Activated CD4-positive, alpha-beta T cell treated with anti-CD3 and anti-CD28 coated beads for 36 hours (primary cell): ENCODE measurements around the gene DHCR24. TPM values are rescaled to one million over a fixed set of nuclear protein-coding genes. Genes with fewer than 3 reads are reported as not detected.

Experiments used
- ATAC-seq: fragments of 200-7000 bp; cut with Tn5 transposase; one replicate; pipeline ENCODE4 v1.10.0; 2021; ENCODE audit warnings: mild to moderate bottlenecking, moderate library complexity
- CTCF ChIA-PET: fragments of 350-600 bp; sonication (Branson Sonifier 250); formaldehyde crosslinking; loops from one replicate; lab custom pipeline; 2021; ENCODE audit warnings: antibody characterized with exemption; lab: Charles Lee
- POLR2A ChIA-PET: fragments of 350-600 bp; sonication (Branson Sonifier 250); formaldehyde crosslinking; loops from one replicate; lab custom pipeline; 2021; ENCODE audit warnings: antibody characterized with exemption, inconsistent platforms; lab: Charles Lee
- DNase-seq: peaks from one replicate; pipeline ENCODE4 v3.0.0-alpha.2; 2020
- H3K27ac Mint-ChIP-seq: one replicate; pipeline ENCODE4 v1.8.0; 2021; ENCODE audit warnings: mixed read lengths
- H3K27me3 Mint-ChIP-seq: one replicate; pipeline ENCODE4 v1.8.0; 2021; ENCODE audit warnings: mixed read lengths
- H3K36me3 Mint-ChIP-seq: one replicate; pipeline ENCODE4 v1.8.0; 2021; ENCODE audit warnings: low read depth, mixed read lengths
- H3K4me1 Mint-ChIP-seq: one replicate; pipeline ENCODE4 v1.8.0; 2021; ENCODE audit warnings: mixed read lengths
- H3K4me3 Mint-ChIP-seq: one replicate; pipeline ENCODE4 v1.8.0; 2021; ENCODE audit warnings: mild to moderate bottlenecking, moderate library complexity, mixed read lengths
- H3K9me3 Mint-ChIP-seq: one replicate; pipeline ENCODE4 v1.8.0; 2021; ENCODE audit warnings: low read depth, mixed read lengths
- intact Hi-C, 2 experiments: fragments of 100-400 bp; cut with DNase I in 1 of 2; cut with micrococcal nuclease in 1 of 2; formaldehyde crosslinking; loops; one replicate each; pipeline versions ENCODE4 v1.14.2 to v1.15.1; 2022 to 2024; cut with DNase I, micrococcal nuclease
- total RNA-seq, 2 experiments: library from RNA; stranded (reverse); gene quantifications; one replicate each; pipeline ENCODE4 v1.2.3, GENCODE V29; 2021

Gene DHCR24
- total RNA-seq, 2 experiments from 2014 or later, result 78.4 to 80.6 TPM

- peak; percentile 72 for DNase-seq
- Mint-ChIP-seq H3K27me3 (no peaks in the 10 kb centered on the region), H3K9me3 (no peaks in the 10 kb centered on the region), H3K36me3 (no peaks in the 10 kb centered on the region), H3K4me3 (no peak overlapping the region), H3K27ac (no peak overlapping the region), H3K4me1 (peaks cover 30% of the 10 kb centered on the region)
- intact Hi-C loops, result loop anchor here (5.0 to 10.0 kb wide), 5 partner anchors 310 to 600 kb away; partner anchors contain the start of genes CYB5RL (in 1 of the 2) and MRPL37 (in 1 of the 2)
- ChIA-PET POLR2A (interaction anchor here (1.0 kb wide), 1 partner anchor 88 kb away, joined by 3 read pairs; no protein-coding TSS in a partner anchor), CTCF (no interaction called here)
- peak; percentile 69 for ATAC-seq
Observed at GRCh38 chr1:54804471-54805132, 82.4 kb downstream of the DHCR24 start.

DNA sequence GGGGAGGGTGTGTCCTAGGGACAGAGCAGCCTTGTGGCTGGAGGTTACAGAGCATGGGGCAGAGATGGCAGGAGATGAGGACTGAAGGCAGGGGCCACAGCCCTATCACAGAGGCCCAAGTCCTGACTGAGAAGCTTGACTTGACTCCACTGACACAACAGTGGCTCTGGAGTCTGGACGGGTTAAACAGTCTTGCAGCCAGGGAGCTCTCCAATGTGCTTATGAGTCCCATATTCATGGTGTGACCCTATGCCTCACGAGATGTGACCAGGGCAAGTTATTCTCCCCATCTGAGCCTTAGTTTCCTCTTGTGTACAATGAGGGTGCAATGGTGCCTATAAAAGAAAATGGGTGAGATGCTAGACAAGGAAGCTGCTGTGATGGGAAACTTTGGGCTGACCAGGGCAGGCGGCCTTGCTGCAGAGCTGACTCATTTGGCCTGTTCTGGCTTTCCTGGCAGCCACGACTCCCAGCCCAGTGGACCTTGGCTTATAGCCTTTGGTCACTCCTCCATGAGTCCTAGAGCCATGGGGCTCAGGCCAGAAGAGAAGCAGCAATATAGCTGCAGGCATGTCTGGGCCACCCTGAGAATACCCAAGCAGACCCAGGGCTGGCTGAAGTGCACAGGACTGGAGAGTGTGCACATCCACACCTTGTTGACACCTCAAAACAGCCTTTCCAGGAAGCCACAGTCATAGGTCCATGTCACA is 83.1 kb downstream of the DHCR24 start:
- Mint-ChIP-seq H3K9me3 (no peaks in the 10 kb centered on the region), H3K4me3 (no peak overlapping the region), H3K27me3 (no peaks in the 10 kb centered on the region), H3K36me3 (no peaks in the 10 kb centered on the region), H3K4me1 (peaks cover 37% of the 10 kb centered on the region), H3K27ac (no peak overlapping the region)
- intact Hi-C loops, result loop anchor here (5.0 to 10.0 kb wide), 5 partner anchors 309 to 599 kb away; partner anchors contain the start of genes CYB5RL (in 1 of the 2) and MRPL37 (in 1 of the 2)
- ChIA-PET POLR2A (interaction anchor here (0.6 kb wide), 1 partner anchor 41 kb away, joined by 3 read pairs; no protein-coding TSS in a partner anchor), CTCF (interaction anchor here (0.7 to 1.7 kb wide), 2 partner anchors 12 to 1072 kb away, joined by 3 to 7 read pairs; no protein-coding TSS in a partner anchor)
- ATAC-seq (no peak), DNase-seq (no peak)

DNA sequence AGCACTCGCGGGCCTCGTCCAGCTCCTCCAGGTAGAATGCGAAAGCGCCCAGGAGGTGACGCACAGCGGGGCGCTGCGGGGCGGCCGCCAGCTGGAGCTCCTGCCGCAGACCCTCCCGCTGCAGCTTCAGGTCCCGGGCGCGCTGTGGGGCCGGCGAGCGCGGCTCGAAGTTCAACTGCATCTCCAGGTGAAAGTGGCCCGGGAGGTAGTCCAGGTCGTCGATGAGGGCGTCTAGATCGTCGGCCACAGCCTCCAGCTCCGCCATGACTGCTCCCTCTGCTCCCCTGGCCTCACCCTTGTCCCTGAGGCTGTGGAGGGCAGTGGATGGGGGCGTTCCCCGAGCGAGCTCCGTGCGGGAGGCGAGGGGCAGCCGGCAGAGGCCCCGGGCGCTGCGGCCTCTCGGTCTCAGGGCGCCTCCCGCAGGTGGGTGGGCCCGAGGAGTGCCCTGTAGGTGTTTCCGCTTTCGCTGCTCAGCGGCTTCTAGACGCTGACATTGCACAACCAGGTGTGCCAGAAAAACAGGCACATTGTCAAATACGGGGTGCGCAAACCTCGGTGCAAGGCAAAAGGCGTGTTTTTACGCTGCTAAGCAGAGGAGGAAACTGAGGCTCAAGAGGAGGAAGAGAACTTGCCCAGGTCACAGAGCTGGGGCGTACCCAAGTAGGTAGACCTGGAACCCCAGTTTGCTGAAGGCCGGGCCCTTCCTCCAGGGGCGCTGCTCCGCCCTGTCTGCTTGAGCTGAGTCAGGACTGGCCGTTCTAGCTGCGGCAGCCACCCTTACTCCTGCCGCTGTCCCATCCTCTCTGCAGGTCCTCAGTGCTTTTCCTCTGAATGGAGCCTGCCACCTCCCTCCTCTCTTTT is 85.9 kb downstream of the DHCR24 start, which contains the start of gene TTC22:
Gene TTC22 (minus strand): TSS at position 425 of the 861 bp plus-strand sequence. CDS start 160 bp downstream, at position 265.
- Mint-ChIP-seq H3K4me1 (peaks cover 55% of the 10 kb centered on the region), H3K9me3 (no peaks in the 10 kb centered on the region), H3K27me3 (no peaks in the 10 kb centered on the region), H3K27ac (peak within 1 kb of the TSS; percentile 86), H3K36me3 (no peaks in the 10 kb centered on the region), H3K4me3 (peak within 1 kb of the TSS; percentile 77)
- intact Hi-C loops, result loop anchor here (1.0 to 10.0 kb wide), 8 partner anchors 37 to 962 kb away; partner anchors contain the start of genes CYB5RL (in 1 of the 2), MRPL37 (in 1 of the 2), NDC1 (in 1 of the 2) and PARS2 (in 1 of the 2)
- DNase-seq (peak; percentile 87), ATAC-seq (peak; percentile 60)
- ChIA-PET CTCF (interaction anchor here (0.6 to 2.0 kb wide), 20 partner anchors 8 to 964 kb away, joined by 3 to 13 read pairs (median 3); partner anchors contain the start of gene DHCR24), POLR2A (interaction anchor here (0.5 to 1.1 kb wide), 2 partner anchors 9 to 85 kb away, joined by 4 read pairs; no protein-coding TSS in a partner anchor)

DNA sequence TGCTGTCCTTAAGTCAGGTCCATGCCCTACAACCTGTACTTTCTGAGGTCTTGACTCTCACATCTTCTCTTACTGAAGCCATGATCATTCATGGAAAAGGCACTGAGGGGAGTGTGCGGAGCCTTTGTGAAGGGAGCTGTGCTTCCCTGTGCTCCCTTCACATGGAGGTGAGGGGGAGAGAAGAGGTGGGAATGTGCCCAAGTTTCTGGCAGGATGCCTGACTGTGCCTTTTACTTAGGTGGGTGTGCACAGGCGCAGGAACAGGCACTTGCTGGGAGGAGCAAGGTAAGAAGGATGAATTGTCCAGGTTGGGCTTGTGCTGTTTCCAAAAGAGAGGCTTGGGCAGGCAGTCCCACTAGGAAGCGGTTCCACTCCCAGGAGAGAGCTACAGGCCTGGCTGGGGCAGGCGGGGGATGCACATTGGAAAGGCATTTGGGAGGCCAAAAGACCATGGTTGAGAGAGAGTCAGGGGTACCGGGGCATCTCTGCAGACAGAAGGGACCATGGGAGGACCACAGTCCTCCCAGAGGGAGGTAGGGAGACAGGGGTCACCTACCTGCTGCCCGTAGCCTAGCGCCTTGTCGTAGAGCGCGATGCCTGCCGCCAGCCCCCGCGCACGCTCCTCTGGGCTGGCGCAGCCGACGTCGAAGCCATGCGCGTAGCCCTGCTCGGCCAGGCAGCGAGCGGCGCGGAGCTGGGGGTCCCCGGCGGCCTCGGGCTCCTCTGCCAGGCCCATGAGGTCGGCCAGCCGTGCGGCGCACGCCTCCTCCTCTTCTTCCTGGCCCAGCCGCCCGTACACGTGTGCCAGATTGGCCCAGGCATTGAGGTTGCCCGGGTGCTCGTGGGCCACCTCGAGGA is 86.7 kb downstream of the DHCR24 start:
- DNase-seq (no peak), ATAC-seq (no peak)
- intact Hi-C loops, result loop anchor here (2.0 to 10.0 kb wide), 6 partner anchors 305 to 961 kb away; partner anchors contain the start of genes CYB5RL (in 1 of the 2), MRPL37 (in 1 of the 2) and NDC1 (in 1 of the 2)
- Mint-ChIP-seq H3K27ac (peak overlapping the region; percentile 86), H3K4me3 (peak overlapping the region; percentile 77), H3K4me1 (peaks cover 58% of the 10 kb centered on the region), H3K27me3 (no peaks in the 10 kb centered on the region), H3K36me3 (no peaks in the 10 kb centered on the region), H3K9me3 (no peaks in the 10 kb centered on the region)
- ChIA-PET CTCF (interaction anchor here (0.6 to 2.0 kb wide), 9 partner anchors 7 to 940 kb away, joined by 3 to 13 read pairs (median 3); no protein-coding TSS in a partner anchor), POLR2A (interaction anchor here (1.1 kb wide), 1 partner anchor 84 kb away, joined by 4 read pairs; no protein-coding TSS in a partner anchor)

Other genes with a start within 250 kb of the DHCR24 start
- gene MROH7, start 245.4 kb downstream of the DHCR24 start, total RNA-seq, result under 1 TPM; 0.16 to 0.25 TPM
- gene TTC4, start 171.3 kb downstream of the DHCR24 start, total RNA-seq, result 10 to 100 TPM; 34.4 to 36.1 TPM
- 1 to 10 TPM; 6.3 to 6.8 TPM for gene PARS2, start 122.7 kb downstream of the DHCR24 start, total RNA-seq
- gene TTC22, start 85.9 kb downstream of the DHCR24 start, total RNA-seq, result 1 to 10 TPM; 4.1 to 4.2 TPM
- not detected for gene TMEM61, start 93.4 kb upstream of the DHCR24 start, total RNA-seq
- gene BSND, start 111.7 kb upstream of the DHCR24 start, total RNA-seq, result not detected
- not detected for gene PCSK9, start 152.4 kb upstream of the DHCR24 start, total RNA-seq